ENCODE results near the gene ZNF407.

The ZNF407 gene

DNA sequence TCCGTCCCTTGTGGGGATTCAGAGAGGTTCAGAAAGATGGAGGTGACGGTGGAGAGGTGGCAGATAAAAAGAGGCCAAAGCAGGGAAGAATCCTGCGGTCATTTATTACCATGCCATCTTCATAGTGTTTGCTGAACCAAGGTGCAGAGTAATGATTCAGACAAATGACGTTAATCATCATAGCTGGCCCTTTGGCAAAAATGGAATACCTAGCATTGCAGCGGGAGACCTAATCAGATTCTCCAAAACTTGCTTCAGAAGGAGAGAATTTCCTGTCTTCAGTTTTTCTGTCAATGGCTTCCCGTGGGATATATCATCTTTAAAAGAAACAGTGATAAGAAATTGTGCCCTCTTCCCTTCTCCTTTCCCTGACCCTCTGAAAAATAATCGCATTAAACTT, 435.8 kb downstream of the ZNF407 start:
- DNase-seq, result no peak

DNA sequence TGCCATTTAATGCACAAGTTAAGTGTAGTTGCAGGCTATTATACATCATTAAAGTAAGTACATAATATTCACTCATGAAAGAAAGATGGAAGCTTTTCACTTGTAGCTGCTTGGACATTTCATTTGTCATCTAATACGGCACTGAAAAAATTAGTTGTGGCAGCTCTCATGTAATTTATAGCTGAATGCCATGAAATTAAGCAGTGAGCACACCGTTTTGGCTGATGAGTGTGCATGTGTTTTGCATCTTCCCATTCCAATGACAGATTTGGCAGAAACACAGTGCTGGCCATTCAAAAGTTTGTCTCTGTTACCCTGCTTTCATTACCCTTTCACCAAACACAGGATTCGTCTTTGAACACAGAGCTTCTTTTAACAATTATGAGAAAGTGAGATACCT, 437.3 kb downstream of the ZNF407 start:
- DNase-seq, result no peak

- no peak for DNase-seq
These were observed 438.3 kb downstream of the ZNF407 start for GRCh38 chr18:75035928-75036327.

GRCh38 chr18:75036917-75037688, 439.4 kb downstream of the ZNF407 start:
- no peak for DNase-seq

DNA sequence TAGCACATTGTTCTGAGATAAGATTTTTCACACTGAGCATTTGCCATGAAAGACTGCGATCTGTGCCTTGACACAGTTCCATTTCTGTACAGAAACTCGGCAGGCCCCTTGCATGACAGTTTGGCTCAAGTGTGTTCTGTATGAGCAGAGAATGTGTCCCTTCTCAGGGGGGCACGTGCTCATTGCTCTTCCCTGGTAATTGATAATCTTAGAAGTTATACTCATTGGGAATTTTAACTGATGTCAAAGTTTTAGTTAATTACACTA, 440.0 kb downstream of the ZNF407 start:
- DNase-seq, result no peak

- DNase-seq, result no peak
These were observed 443.9 kb downstream of the ZNF407 start for GRCh38 chr18:75041586-75041985.

- DNase-seq, result no peak
These were observed 445.8 kb downstream of the ZNF407 start for GRCh38 chr18:75043478-75043877.

DNA sequence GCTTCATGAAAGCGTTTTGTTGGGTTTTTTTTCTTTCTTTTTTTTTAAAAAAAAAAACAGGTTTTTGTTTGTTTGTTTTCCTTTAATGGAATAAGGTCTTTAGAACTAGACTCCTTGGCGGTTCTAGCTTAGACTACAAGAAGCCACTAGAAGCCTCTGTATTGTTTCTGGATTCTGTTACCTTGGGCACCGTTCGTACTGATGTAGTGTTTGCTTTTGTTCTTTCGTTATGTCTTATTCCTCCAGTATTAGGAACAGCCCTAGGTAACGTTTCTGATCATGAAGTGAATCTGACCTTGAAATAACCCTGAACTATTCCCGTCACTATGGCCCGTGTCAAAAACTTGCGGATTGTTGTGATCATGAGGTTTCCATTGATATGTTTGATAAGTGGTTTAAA, 446.6 kb downstream of the ZNF407 start:
- no peak for DNase-seq

GRCh38 chr18:75044791-75045190, 447.1 kb downstream of the ZNF407 start:
- DNase-seq, result no peak

DNA sequence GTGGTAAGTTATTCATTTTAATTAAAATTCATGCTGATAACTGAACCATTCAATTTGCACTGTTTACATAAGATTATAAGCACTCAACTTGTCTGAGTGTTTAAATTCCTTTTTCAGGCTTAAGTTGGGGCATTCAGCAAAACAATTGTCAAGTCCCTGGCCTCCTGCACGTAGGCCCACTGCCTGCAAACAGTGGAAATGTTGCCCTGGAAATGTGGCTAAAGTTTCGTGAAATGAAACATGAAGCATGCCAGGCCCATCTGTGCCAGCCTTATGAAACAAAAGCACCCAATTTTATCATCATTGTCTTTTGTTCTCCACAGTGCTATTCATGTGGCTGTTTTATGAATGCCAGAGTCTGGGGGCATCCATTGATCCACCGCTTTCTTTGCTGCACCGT, 447.6 kb downstream of the ZNF407 start:
- DNase-seq, result no peak

- DNase-seq, result no peak
These were observed 449.7 kb downstream of the ZNF407 start for GRCh38 chr18:75047240-75047961.

DNA sequence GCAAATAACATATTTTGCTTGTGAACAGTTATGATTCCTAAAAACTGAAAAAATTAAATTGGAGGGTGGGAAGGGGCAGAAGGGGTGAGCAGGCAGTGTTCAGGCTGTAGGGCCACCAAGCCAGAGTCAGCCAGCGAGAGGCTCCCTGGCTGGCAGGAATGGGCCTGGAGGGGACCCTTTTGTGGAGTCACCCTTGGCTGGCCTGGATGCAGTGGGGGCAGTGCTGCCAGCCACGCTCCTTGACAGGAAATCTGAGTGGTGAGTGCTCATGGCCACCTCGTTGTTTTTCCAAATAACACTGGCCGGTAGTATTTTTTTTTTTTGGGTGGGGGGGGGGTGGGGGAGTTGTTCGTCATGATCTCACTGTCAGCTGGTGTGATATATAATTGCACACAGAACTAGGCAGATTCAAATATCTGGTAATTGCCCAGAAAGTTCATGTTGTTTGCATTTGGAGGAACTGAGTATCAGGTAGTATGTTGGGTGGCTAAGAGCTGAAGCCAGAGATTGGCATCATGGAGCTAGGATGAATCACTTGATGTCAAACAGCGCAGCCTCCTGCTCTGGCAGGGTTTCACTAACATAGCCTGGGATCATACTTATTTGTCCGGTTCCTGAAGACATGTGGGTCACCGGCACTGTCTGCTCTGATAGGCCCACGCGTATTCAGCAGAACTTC, 451.2 kb downstream of the ZNF407 start:
- no peak for DNase-seq

DNA sequence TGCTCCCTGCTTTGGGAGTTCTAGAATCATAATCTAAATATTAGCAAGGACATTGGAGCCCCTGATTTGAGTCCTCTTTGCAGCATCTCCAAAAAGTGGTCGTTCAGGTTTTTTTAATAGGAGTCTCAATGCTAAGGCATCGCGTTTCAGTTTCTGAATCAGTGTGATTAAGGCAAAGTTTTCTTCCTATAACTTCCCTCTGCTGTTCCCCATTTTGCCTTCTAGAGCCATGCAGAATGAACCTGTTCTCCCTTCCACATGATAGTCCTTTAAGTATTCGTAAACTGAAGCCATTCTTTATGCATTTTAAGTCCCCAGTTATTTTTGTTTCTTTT, 451.8 kb downstream of the ZNF407 start:
- no peak for DNase-seq

DNA sequence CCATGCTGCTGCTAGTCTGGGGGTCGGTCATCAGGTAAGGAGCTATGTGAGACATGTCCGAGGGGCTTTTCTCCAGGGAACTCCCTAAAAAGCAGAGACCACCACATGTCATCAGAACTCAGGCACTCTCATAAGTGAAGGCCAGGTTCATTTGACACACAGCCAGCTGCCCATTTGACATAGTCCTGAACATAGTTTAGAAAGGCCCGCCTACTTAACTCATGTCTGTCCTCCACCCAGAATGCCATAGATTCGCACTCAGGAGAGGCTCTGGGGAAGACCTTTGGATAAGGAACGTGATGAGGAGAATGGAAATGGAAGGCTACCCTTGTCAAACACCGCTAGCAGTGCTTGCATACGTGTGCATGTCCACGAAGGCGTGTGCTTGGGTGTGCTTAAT, 454.1 kb downstream of the ZNF407 start:
- DNase-seq, result no peak

DNA sequence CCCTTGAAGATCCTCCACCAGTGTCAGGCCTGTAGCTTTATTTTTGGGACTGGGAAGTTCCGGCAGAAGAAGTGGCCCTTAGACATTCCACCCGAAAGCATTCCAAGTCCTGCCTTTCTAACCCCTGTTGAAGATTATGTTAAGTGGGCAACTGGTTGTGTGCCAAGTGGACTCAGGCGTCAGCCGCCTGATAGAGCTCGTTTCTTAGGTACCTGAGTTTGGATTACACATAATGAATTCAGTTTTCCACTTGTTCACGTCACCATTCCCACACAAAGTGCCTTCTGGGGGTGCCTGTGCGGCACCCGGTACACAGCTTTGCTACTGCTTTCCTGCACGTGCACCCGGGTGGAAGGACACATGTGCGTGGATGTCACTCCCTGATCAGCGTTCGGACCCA, 454.8 kb downstream of the ZNF407 start:
- DNase-seq, result no peak

- DNase-seq, result no peak
These were observed 455.5 kb downstream of the ZNF407 start for GRCh38 chr18:75053028-75053629.

GRCh38 chr18:75054046-75054445, 456.4 kb downstream of the ZNF407 start:
- DNase-seq, result no peak

DNA sequence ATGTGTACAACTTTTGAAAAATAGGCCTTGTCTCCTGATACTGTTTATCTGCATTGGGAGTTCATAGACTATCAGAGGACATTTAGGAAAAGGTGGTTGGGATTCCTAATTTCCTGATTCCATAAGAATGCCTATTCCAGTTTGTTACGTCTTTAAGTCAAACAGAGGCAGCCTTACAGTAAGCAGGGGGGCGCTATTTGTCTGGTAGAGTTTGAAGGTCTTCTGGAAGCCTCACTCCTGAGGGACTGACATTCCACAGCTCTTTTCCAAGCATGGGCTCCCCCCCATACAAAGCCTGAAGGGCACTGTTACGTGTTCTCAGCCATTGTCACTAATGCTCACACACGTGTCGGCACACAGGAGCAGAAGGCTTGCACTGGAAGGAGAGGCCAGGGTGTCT, 456.9 kb downstream of the ZNF407 start:
- no peak for DNase-seq

DNA sequence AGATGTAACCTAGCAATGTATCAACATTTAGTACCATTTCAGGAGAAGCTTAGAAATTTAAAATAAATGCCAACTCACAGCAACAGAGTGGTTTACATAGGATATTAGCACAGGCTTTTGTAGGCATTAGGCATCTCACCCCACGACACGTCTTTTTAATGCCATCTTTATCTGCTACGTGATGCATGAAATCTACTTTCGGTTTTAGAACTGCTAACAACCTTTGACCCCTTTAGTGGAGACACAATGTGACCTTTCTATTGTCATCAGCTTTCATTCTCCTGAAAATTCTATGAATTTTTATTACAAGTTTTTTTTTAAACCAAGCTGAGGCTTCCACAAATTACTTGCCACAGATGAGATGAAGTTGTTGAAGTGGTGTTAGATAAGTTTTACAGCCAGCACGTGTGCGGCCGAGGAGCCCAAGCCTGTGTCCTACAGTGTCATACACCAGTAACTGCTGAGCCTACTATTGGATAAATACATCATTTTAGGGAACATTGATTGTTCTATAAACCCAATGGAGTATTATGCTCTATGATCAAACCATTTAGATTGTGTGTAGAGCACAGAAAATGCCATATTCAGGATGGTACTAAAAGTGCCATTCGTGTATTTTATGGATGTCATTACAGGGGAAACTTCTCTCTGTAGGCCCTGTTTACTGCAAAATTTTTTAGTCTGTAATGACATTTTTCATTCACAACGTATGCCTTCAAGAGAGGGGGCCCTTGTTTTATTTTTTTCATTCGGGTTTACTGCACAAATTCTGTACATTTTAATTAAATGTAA, 459.7 kb downstream of the ZNF407 start:
- DNase-seq, result no peak

- no peak for DNase-seq
These were observed 462.5 kb downstream of the ZNF407 start for GRCh38 chr18:75060185-75060584.

DNA sequence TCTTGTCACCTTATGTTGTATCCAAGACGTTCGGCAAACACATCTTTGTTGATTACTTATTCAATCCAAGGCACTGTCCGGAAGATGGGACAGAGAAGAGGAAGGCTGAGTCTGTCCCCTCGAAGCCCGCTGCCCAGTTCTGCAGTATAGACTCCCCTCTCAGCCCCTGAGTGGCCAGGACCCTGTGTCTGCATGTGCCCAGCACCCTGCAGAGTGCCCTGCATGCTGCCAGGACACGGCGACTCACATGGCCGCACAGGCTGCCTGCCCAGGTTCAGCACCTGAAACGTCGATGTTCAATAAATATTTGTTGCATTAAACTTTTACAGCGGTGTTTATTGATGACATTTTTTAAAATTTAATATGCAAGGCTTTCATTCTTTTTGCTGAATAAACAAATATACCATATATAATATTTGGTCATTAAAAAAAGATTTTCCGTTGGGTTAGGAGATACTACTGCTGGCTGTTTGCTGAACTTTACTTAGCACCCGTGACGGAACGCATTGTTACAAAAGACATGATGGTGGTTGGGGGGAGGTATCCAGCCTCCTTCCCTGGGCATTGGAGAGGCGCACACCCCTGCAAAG, 464.7 kb downstream of the ZNF407 start:
- DNase-seq, result no peak

- DNase-seq, result no peak
These were observed 465.5 kb downstream of the ZNF407 start for GRCh38 chr18:75063196-75063595.
